GM12873 (cell line): Measurements from ENCODE around the gene MYZAP.

Source experiments
- TF ChIP-seq, protein P1 (sequence below): IDR thresholded peaks from 2 replicates; pipeline ENCODE4 v1.5.1; 2012; ENCODE audit warnings: low read depth, mild to moderate bottlenecking, moderate library complexity, low read length, control low read depth; ENCODE audit not compliant: insufficient read depth; ENCODE audit errors: missing control alignments

Gene MYZAP

DNA sequence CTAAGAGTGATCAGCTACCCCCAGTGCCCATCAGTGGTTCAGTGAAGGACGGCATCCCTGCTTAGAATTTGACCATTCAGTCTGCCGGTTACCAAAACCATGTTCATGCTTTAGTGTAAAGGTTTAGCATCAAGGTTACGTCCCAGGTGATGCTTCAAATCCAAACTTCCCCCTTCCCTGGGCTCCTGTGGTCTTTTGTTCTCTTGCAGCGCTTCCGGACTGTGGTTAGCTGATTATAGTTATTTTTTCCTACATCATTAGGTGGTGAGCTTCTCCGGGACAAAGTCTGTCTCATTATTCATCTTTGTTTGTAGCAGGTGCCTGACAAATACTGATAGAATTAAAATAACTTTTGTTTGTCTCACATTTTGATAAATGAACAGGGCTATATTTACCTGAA, 28.3 kb upstream of the MYZAP start:
- TF ChIP-seq, protein P1, sequence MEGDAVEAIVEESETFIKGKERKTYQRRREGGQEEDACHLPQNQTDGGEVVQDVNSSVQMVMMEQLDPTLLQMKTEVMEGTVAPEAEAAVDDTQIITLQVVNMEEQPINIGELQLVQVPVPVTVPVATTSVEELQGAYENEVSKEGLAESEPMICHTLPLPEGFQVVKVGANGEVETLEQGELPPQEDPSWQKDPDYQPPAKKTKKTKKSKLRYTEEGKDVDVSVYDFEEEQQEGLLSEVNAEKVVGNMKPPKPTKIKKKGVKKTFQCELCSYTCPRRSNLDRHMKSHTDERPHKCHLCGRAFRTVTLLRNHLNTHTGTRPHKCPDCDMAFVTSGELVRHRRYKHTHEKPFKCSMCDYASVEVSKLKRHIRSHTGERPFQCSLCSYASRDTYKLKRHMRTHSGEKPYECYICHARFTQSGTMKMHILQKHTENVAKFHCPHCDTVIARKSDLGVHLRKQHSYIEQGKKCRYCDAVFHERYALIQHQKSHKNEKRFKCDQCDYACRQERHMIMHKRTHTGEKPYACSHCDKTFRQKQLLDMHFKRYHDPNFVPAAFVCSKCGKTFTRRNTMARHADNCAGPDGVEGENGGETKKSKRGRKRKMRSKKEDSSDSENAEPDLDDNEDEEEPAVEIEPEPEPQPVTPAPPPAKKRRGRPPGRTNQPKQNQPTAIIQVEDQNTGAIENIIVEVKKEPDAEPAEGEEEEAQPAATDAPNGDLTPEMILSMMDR = no peak

DNA sequence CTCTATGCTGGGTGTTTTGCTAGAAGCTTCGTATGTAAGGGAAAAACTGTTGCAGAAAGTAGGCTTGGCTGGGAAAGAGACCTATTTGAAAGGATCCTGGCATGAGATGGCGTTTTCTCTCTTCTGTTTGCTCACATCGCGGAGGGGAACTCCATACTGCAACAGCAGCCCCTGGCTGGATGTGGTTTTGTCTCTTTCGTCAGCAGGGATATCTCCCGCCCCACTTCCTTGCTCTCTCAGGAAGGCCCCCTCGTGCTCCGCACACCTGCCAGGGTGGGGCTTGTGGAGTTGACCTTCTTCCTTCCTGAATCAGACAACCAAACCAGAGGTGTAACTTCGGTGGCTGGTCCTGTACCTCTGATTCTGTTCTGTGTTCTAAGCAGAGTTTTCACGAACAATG, 26.4 kb upstream of the MYZAP start:
- TF ChIP-seq, protein P1 = no peak

DNA sequence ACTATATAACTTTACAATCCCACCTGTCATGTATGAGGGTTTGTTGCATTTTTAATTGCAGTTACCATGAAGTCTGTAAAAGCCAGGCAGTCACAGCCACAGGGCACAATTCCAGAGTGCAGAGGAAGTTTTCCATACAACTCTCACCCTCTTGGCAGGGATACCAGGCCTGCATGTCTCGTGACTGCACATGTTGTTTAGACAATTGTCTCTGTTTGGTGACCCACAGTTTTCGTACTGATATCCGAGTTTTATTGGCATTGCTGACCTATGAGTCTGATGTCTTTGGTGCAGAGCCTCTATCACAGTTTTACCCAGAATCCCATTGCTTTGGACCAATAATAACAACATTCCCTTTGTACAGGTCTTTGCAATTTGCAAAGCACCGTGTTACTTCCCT, 24.9 kb upstream of the MYZAP start:
- TF ChIP-seq, protein P1 = no peak

DNA sequence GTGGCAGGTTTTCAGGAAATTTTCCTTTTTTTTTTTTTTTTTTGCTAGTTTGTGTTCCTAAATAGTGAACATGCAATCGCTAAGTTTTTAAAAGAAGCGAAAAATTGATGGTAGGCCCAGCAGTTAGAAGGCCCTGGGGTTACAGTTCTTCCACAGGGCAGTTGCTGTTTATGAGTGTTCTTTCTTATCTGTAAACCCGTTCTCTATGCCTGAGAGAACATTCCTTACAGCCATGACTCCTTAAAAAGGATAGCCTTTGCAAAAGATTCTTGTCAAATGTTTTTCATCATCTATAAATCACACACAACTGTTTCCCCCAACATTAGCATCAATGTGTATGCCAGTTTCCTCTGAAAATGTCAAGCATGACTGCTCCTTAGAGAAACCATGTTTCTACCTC, 23.8 kb upstream of the MYZAP start:
- TF ChIP-seq, protein P1 = no peak

DNA sequence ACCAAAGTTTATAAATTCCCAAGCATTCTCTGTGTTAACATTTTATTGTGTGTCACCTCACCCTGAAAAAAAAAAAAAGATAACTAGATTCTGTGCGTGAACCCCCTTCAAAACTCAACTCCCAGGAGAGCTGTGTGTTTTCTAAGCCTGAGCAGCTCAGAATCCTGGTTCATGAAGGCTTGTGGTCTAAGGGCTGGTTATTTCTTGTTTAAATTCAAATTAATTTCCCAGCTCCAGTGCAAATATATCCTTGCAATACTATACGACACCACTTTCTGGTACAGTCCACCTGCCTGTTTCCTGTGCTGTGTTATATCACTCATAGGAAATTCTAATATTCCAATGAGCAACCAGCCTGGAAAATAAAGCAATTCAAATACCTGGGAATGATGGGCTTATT, 23.4 kb upstream of the MYZAP start:
- TF ChIP-seq, protein P1 = no peak

DNA sequence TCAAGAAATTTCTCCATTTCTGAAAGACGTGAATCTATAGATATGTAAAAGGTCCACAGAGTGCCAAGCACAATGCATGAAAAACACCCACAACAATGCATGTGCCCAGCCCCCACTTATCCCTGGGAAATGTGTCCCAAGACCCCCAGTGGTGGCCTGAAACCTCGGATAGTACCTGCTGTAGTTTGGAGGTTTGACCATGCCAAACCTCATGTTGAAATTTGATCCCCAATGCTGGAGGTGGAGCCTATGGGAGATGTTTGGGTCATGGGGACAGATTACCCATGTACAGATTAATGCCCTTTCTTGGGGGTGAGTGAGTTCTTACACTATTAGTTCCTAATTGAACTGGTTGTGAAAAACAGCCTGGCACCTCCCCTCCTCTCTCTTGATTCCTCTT, 21.4 kb upstream of the MYZAP start:
- TF ChIP-seq, protein P1 = no peak

DNA sequence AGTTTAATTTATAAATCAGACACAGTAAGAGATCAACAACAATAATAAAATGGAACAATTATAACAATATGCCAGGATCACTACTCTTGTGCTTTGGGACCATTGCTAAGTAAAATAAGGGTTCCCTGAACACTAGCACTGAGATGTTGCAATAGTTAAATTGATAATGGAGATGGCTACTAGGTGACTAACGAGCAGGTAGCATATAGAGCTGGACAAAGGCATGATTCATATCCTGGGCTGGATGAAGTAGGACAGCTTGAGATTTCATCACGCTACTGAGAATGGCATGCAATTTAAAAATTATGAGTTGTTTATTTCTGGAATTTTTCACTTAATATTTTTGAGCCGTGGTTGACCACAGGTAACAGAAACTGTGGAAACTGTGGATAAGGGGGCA, 20.7 kb upstream of the MYZAP start:
- TF ChIP-seq, protein P1 = no peak
